Lung (tissue), 12 donors: ENCODE measurements around the gene PRKAR1A. TPM values are rescaled to one million over a fixed set of nuclear protein-coding genes. Genes with fewer than 3 reads are reported as not detected.

Experiments used
- ATAC-seq: fragments of 200-7000 bp; cut with Tn5 transposase; one replicate; pipeline ENCODE4 v1.9.1; 2020; ENCODE audit warnings: moderate number of reproducible peaks; ENCODE audit not compliant: insufficient read depth, low FRiP score
- DNase-seq, 3 donors: peaks; one replicate each; pipeline ENCODE4 v3.0.0-alpha.2; 2013 to 2017
- H3K27ac ChIP-seq, 2 donors: one replicate each; pipeline ENCODE4 v1.5.1; 2013; ENCODE audit warnings: mild to moderate bottlenecking in 2 of 2, moderate library complexity in 2 of 2, control low read depth in 1 of 2, inconsistent platforms in 1 of 2, low read depth in 1 of 2, low read length in 1 of 2
- H3K27me3 ChIP-seq, 3 donors: one replicate each; pipeline ENCODE4 v1.5.1; 2013; ENCODE audit warnings: low read length in 2 of 3; ENCODE audit not compliant: control insufficient read depth in 3 of 3, insufficient read depth in 3 of 3
- H3K36me3 ChIP-seq, 4 donors: one replicate each; pipeline ENCODE4 v1.5.1; 2013; ENCODE audit warnings: low read length in 4 of 4, mild to moderate bottlenecking in 1 of 4, moderate library complexity in 1 of 4; ENCODE audit not compliant: control insufficient read depth in 4 of 4, insufficient read depth in 4 of 4
- H3K4me1 ChIP-seq, 5 donors: one replicate each; pipeline ENCODE4 v1.5.1; 2013; ENCODE audit warnings: low read length in 5 of 5, mild to moderate bottlenecking in 2 of 5, moderate library complexity in 1 of 5; ENCODE audit not compliant: control insufficient read depth in 5 of 5, insufficient read depth in 5 of 5
- H3K4me3 ChIP-seq: one replicate; pipeline ENCODE4 v1.5.1; 2013; ENCODE audit warnings: mild to moderate bottlenecking, control low read depth, moderate library complexity
- H3K9ac ChIP-seq, 2 donors: one replicate each; pipeline ENCODE4 v1.5.1; 2013; ENCODE audit warnings: low read length in 2 of 2, control low read depth in 1 of 2; ENCODE audit not compliant: insufficient read depth in 1 of 2
- H3K9me3 ChIP-seq, 4 donors: one replicate each; pipeline ENCODE4 v1.5.1; 2013; ENCODE audit warnings: low read length in 3 of 4, mild to moderate bottlenecking in 1 of 4, moderate library complexity in 1 of 4; ENCODE audit not compliant: control insufficient read depth in 4 of 4, insufficient read depth in 3 of 4
- CTCF ChIP-seq: IDR thresholded peaks from 2 replicates; pipeline ENCODE4 v1.5.1; 2012; ENCODE audit warnings: mild to moderate bottlenecking; ENCODE audit errors: control extremely low read depth, extremely low read depth
- WGBS, 2 donors: extraction: QIAGEN DNeasy Blood & Tissue Kit; methylation state at CpG; one replicate each; pipeline ENCODE4 v1.1.7; 2013; 5-methylcytosine and 5-hydroxymethylcytosine counted together
- polyA plus RNA-seq, 2 donors: library from polyadenylated mRNA; stranded (reverse); fragments of 200-250 nt; gene quantifications; one replicate each; pipeline ENCODE4 v1.2.1, GENCODE V29; 2013
- total RNA-seq, 2 donors: library from RNA; depleted of rRNA in 1 of 2; stranded (reverse); fragments of >200 nt in 1 of 2; gene quantifications; one replicate each; pipeline ENCODE4 v1.2.1, GENCODE V29; 2014 to 2021
- donor health status: control.
- donor health status: control.
- donor health status: Bipolar disorder and iron deficiency.
- donor health status: healthy.
- donor health status: DM: yes; HTN: yes; CAD: no.

PRKAR1A gene
- total and polyA plus RNA-seq, 4 donors, result 74.0 to 422 (median 265) TPM

GRCh38 chr17:68512960-68513474, 787 bp downstream of the PRKAR1A start:
- H3K4me3 ChIP-seq, result peak overlapping the region; percentile 84
- ATAC-seq (no peak), DNase-seq (peak in 2 of 3 donors; percentile 70 to 74)
- peaks cover 4 to 21% (median 11%) of the 10 kb centered on the region in 4 donors for H3K36me3 ChIP-seq
- peak overlapping the region; percentile 97 to 100 for H3K27ac ChIP-seq
- H3K27me3 ChIP-seq, result no peaks in the 10 kb centered on the region
- TF ChIP-seq CTCF, result no peak
- H3K9me3 ChIP-seq, result no peaks in the 10 kb centered on the region
- H3K9ac ChIP-seq, result peak overlapping the region; percentile 98 to 99
- 0 to 1% methylated on average over 20 of the region's 20 CpGs for WGBS, 2 donors
- peaks cover 2 to 48% (median 12%) of the 10 kb centered on the region in 5 donors for H3K4me1 ChIP-seq

DNA sequence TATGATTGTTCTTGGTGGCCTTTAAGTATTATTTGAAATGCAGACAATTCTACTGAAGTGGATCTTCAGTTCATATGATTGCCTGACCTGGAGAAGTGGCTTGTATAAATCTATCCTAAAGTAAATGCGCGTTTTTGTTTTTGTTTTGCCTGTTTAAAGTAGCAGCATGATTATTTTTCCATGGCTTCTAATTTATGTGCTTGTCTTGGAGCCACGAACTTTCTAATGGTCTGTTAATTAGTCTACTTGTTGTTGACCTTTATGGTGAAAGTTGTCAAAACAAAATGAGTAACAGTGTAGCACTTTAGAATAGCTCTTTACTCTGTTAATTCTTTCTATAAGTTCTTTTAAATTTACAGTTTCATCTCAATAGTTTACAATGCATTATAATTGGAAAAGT, 1.7 kb downstream of the PRKAR1A start:
- Histone ChIP-seq H3K36me3 (peaks cover 6 to 24% (median 14%) of the 10 kb centered on the region in 4 donors), H3K27me3 (no peaks in the 10 kb centered on the region), H3K9me3 (no peaks in the 10 kb centered on the region), H3K27ac (peak overlapping the region in 1 of 2 donors; percentile 97), H3K9ac (peak overlapping the region; percentile 98 to 99), H3K4me3 (no peak overlapping the region), H3K4me1 (peaks cover 2 to 48% (median 12%) of the 10 kb centered on the region in 5 donors)
- ATAC-seq, result no peak
- no peak for TF ChIP-seq CTCF
- WGBS, 2 donors, result 16 to 38% methylated on average over 3 of the region's 3 CpGs
- peak in 1 of 3 donors; percentile 43 for DNase-seq

- no peak for TF ChIP-seq CTCF
- H3K27ac ChIP-seq, result peak overlapping the region; percentile 67 to 72
- peaks cover 8 to 28% (median 16%) of the 10 kb centered on the region in 4 donors for H3K36me3 ChIP-seq
- ATAC-seq (no peak), DNase-seq (peak in 1 of 3 donors; percentile 61)
- H3K9ac ChIP-seq, result peak overlapping the region in 1 of 2 donors; percentile 61
- peaks cover 6 to 39% (median 11%) of the 10 kb centered on the region in 5 donors for H3K4me1 ChIP-seq
- no peaks in the 10 kb centered on the region for H3K9me3 ChIP-seq
- H3K4me3 ChIP-seq, result no peak overlapping the region
- no peaks in the 10 kb centered on the region for H3K27me3 ChIP-seq
- WGBS, 2 donors, result 31 to 59% methylated on average over 15 of the region's 15 CpGs
Observed at GRCh38 chr17:68514831-68515635, 2.8 kb downstream of the PRKAR1A start.
